ENCODE data around the gene HLTF. TPM values are rescaled to one million over a fixed set of nuclear protein-coding genes. Genes with fewer than 3 reads are reported as not detected.

HLTF gene
- total and polyA plus RNA-seq, 2 experiments from 2014 or later: 89.5 to 146 TPM

GRCh38 chr3:149005416-149005815 lies 80.9 kb downstream of the HLTF start:
- no peak overlapping the region for H3K4me2 ChIP-seq
- peaks cover 23% of the 10 kb centered on the region for H3K4me1 ChIP-seq (ENCODE audit: insufficient read depth)
- no peaks in the 10 kb centered on the region for H3K79me2 ChIP-seq (replicated peaks; ENCODE audit: insufficient read depth)
- H3K9me3 Mint-ChIP-seq: no peaks in the 10 kb centered on the region
- H2AFZ ChIP-seq: no peak overlapping the region
- no peak overlapping the region for H3K4me3 ChIP-seq
- H3K4me3 Mint-ChIP-seq: no peak overlapping the region
- H3K36me3 Mint-ChIP-seq (ENCODE audit: low read depth): peaks cover 19% of the 10 kb centered on the region
- no peak overlapping the region for H3K27ac Mint-ChIP-seq
- H3F3A ChIP-seq (replicated peaks; ENCODE audit: low read depth): no peaks in the 10 kb centered on the region
- H3K27ac ChIP-seq (ENCODE audit: low read depth): no peak overlapping the region
- no peaks in the 10 kb centered on the region for H3K27me3 ChIP-seq (ENCODE audit: insufficient read depth)
- peaks cover 27% of the 10 kb centered on the region for H3K4me1 Mint-ChIP-seq
- H3K27me3 Mint-ChIP-seq (ENCODE audit: insufficient read depth, low read depth, poor library complexity): no peaks in the 10 kb centered on the region
- ATAC-seq: no peak
- H3K36me3 ChIP-seq (ENCODE audit: insufficient read depth): 0 out of 2 replicates have a peak, but pooled peaks cover 7% of the 10 kb centered on the region
- DNase-seq (ENCODE audit: low spot score): no peak
- no peaks in the 10 kb centered on the region for H4K20me1 ChIP-seq (replicated peaks; ENCODE audit: insufficient read depth)
- TF ChIP-seq, protein P1, sequence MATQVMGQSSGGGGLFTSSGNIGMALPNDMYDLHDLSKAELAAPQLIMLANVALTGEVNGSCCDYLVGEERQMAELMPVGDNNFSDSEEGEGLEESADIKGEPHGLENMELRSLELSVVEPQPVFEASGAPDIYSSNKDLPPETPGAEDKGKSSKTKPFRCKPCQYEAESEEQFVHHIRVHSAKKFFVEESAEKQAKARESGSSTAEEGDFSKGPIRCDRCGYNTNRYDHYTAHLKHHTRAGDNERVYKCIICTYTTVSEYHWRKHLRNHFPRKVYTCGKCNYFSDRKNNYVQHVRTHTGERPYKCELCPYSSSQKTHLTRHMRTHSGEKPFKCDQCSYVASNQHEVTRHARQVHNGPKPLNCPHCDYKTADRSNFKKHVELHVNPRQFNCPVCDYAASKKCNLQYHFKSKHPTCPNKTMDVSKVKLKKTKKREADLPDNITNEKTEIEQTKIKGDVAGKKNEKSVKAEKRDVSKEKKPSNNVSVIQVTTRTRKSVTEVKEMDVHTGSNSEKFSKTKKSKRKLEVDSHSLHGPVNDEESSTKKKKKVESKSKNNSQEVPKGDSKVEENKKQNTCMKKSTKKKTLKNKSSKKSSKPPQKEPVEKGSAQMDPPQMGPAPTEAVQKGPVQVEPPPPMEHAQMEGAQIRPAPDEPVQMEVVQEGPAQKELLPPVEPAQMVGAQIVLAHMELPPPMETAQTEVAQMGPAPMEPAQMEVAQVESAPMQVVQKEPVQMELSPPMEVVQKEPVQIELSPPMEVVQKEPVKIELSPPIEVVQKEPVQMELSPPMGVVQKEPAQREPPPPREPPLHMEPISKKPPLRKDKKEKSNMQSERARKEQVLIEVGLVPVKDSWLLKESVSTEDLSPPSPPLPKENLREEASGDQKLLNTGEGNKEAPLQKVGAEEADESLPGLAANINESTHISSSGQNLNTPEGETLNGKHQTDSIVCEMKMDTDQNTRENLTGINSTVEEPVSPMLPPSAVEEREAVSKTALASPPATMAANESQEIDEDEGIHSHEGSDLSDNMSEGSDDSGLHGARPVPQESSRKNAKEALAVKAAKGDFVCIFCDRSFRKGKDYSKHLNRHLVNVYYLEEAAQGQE (IDR thresholded peaks at IDR 0.05; ENCODE audit: unreplicated experiment): no peak
- TF ChIP-seq CTCF (conservative IDR thresholded peaks at IDR 0.05; ENCODE audit: low read depth in 2 of 2) (no peak), STAT1 (IDR thresholded peaks at IDR 0.05; ENCODE audit: unreplicated experiment) (no peak), EZH2phosphoT487 (IDR thresholded peaks at IDR 0.05; ENCODE audit: unreplicated experiment) (no peak), NANOG (IDR thresholded peaks at IDR 0.05; ENCODE audit: borderline replicate concordance) (no peak), CREB1 (CRISPR knock-in tag; IDR thresholded peaks at IDR 0.05; ENCODE audit: low read depth) (no peak)
- TF ChIP-seq, protein P2, sequence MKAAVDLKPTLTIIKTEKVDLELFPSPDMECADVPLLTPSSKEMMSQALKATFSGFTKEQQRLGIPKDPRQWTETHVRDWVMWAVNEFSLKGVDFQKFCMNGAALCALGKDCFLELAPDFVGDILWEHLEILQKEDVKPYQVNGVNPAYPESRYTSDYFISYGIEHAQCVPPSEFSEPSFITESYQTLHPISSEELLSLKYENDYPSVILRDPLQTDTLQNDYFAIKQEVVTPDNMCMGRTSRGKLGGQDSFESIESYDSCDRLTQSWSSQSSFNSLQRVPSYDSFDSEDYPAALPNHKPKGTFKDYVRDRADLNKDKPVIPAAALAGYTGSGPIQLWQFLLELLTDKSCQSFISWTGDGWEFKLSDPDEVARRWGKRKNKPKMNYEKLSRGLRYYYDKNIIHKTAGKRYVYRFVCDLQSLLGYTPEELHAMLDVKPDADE (IDR thresholded peaks at IDR 0.05): no peak
- no peaks in the 10 kb centered on the region for H3K9me2 ChIP-seq (ENCODE audit: insufficient read depth)

- H3K4me1 Mint-ChIP-seq: peaks cover 35% of the 10 kb centered on the region
- ATAC-seq (no peak; the same call in 1 of the 3 replicates), DNase-seq (ENCODE audit: low spot score) (no peak)
- H3K9me2 ChIP-seq (ENCODE audit: insufficient read depth): no peaks in the 10 kb centered on the region
- no peaks in the 10 kb centered on the region for H3K27me3 Mint-ChIP-seq (ENCODE audit: insufficient read depth, low read depth, poor library complexity)
- no peaks in the 10 kb centered on the region for H3K27me3 ChIP-seq (ENCODE audit: insufficient read depth)
- H3K36me3 ChIP-seq (ENCODE audit: insufficient read depth): 0 out of 2 replicates have a peak, but pooled peaks cover 5% of the 10 kb centered on the region
- H3K27ac ChIP-seq (ENCODE audit: low read depth): peak overlapping the region; percentile 30
- peak overlapping the region; percentile 64; the same call in 1 of the 2 replicates for H3K4me2 ChIP-seq
- H3K4me3 Mint-ChIP-seq: no peak overlapping the region
- H3K9me3 Mint-ChIP-seq: no peaks in the 10 kb centered on the region
- no peak overlapping the region for H3K4me3 ChIP-seq
- H3K79me2 ChIP-seq (replicated peaks; ENCODE audit: insufficient read depth): no peaks in the 10 kb centered on the region
- H3K4me1 ChIP-seq (ENCODE audit: insufficient read depth): peaks cover 30% of the 10 kb centered on the region
- H4K20me1 ChIP-seq (replicated peaks; ENCODE audit: insufficient read depth): no peaks in the 10 kb centered on the region
- H3K27ac Mint-ChIP-seq: peak overlapping the region; percentile 79; the same call in 1 of the 2 replicates
- H3K36me3 Mint-ChIP-seq (ENCODE audit: low read depth): peaks cover 13% of the 10 kb centered on the region
- no peaks in the 10 kb centered on the region for H3F3A ChIP-seq (replicated peaks; ENCODE audit: low read depth)
- H2AFZ ChIP-seq: no peak overlapping the region
- no peak for TF ChIP-seq CTCF (conservative IDR thresholded peaks at IDR 0.05; ENCODE audit: low read depth in 2 of 2)
Measured at GRCh38 chr3:149004622-149005021, 81.7 kb downstream of the HLTF start.

Data from GM23338 (cell line).